HG03045 (cell line): ENCODE results near the gene STK38.
"Not testable (repeated sequence)": the region's sequence is repeated elsewhere in the genome, so short reads cannot be mapped to it uniquely, and the experiment has no call there.

ENCODE experiments used
- ATAC-seq: cut with Tn5 transposase; IDR thresholded peaks from one replicate; pipeline ENCODE4 v1.9.1; 2021; ENCODE audit warnings: mild to moderate bottlenecking, moderate library complexity; ENCODE audit not compliant: unreplicated experiment

The STK38 gene

DNA sequence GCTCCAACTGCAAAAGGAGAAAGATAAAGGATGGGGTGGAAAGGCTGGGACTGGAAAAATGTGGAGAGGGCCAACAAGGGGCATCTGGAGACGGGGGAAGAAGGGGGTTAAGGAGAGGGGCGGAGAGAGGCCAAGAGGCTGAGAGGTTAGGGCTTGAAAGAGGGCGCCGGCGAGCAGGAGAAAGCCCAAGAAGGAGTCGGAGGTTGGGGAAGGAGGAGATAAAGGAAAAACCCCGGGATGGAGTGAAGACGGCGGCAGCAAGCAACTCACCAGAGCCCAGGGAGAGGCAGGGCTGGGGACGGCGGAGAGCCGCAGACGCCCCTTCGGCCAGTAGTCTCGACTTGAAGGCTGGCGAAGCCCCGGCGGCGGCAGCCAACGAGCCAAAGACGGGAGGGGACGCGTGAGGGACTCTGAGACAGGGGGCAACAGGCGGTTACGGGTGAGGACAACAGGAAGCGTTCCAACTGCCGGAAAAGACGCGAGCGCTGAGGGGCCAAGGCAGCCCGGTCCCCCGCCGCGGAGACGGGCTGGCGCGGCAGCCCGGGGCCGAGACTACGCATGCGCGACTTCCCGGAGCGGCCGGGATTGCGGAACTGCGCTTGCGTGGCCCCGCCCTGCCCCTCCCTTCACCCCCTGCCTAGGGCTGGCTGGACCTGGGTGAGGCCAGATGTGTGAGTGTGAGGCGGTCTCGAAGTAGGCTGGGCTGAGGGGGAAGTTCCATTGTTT is at the start of gene STK38:
STK38 (minus strand) TSS at position 560 of the 726 bp plus-strand sequence. CDS start 7,277 bp downstream, outside the sequence.
- peak; percentile 78 for ATAC-seq

DNA sequence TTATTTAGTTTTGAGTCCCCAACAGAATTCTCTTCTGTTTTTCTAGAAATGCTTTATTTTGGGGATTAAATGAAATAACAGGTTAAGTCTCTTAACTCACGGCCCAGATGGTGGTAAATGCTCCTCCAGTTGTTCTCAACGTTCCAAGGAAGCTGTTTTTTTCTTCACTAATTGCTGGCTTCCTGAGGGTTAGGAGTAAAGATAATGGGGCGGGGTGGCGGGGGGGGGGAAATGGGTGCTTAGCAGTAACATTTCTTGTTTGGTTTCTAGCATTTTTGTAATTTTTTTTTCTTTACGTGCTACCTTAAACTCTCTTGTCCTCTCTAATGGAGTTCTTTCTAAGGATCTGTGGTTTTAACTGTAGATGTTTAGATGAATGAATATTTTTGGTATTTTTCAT is 49.1 kb upstream of the STK38 start:
- ATAC-seq, result no peak

DNA sequence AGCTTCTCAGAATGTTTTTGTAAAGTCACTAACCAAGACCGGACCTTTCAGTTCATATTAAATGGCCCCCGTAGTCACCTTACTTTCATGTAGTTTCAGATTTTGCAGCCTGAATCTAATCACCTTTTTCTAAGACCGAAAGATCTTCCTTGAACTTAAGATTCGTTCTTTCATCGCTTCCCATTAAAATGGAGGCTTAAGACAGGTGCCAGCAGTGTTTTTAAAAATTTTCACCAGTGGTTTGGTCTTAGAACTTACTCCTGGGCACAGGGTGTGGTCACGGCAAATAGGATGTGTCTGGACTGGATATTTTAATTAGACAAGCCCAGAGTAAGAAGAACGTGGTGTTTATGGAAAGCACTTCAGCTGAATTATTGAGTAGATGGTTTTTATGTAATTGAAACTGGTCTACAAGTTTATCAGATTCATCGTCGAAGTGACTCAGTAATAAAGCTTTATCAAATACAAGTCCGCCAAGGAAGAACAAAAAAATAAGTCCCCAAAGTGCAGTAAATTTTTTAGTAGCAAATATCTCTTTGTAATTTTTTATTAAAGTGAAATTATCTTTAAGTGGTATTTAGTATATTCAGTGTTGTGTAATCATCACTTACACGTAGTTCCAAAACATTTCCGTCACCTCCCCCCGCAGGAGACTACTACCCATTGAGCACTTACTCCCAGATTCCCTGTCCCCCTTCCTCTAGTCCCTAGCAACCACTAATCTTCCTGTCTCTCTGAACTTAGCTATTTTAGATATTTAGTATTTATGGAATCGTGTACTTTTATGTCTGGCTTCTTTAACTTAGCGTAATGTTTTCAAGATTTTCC is 47.8 kb upstream of the STK38 start:
- no peak for ATAC-seq

DNA sequence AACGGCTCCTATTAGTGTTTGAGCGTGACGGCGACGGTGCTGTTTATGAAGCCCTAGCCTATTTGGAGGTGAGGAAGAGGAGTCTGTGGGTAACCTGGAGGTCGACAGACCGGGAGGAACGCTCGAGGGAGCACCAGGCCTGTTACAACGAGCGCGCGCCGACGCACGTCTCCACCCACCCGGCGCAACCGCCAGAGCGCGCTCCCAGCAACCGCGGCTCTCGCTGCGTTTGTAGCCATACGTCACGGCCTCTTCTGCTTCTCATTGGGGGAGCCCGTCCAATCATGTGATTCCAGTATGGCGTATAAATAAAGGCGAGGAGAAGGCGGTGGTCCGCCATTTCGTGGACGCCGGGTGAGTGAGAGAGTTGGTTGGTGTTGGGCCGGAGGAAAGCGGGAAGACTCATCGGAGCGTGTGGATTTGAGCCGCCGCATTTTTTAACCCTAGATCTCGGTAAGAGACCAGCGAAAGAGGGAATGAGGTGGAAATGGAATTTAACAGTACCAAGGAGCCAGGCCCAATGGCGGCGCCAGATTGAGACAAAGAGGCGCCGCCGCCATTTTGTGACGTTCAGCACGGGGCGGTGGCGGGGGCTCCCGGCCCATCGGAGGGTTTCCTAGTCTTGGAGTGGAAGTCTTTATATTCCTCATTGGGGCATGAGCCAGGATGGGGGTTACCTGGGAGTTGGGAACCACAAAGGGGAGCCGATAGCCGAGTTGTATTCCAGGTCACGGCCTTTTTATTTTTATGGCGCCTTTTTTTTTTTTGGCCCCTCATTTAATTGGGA is 46.9 kb upstream of the STK38 start, which contains the start of gene SRSF3:
SRSF3 (plus strand) TSS at position 334 of the 787 bp plus-strand sequence. CDS start 2,401 bp downstream, outside the sequence.
- peak; percentile 90 for ATAC-seq

DNA sequence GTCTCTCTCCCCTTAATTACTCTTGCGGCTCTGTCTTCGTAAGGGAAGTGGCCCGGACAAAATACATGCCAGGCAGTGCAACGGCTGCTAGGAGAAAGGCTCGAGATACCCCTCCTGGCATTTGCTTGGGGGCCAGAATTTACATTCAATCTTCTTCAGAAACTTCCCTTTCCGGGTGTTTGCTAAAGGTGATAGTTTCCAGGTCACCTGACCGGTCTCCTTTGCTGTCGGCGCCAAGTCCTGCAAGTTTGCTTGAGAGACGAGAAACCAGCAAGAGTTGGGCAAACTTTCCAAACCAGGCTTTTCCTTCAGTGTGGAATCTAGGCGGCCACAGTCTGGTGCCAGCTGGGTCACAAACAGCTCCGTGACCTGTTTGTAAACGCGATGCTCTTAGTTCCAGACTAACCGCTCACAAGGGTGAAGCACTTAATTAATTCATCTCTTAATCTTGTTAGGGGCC is 46.3 kb upstream of the STK38 start:
- ATAC-seq, result peak; percentile 19

DNA sequence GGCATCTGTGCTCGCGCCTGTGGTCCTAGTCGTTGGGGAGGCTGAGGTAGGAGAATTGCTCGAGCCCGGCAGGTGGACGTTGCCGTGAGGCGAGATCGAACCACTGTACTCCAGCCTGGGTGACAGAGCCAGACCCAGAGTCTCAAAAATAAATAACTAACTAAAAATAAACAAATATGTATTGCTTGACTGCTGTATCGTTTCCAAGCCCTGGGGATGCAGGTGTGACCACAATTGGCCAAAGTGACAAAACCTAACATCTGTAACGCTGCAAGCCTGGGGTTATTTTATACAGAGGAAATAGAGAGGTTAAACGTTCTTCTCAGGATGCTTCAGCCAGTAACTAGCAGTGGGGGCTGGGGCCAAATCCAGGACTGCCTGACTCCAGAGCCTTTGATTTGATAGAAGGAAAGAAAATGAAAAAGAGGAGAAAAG is 45.0 kb upstream of the STK38 start:
- ATAC-seq, result no peak

DNA sequence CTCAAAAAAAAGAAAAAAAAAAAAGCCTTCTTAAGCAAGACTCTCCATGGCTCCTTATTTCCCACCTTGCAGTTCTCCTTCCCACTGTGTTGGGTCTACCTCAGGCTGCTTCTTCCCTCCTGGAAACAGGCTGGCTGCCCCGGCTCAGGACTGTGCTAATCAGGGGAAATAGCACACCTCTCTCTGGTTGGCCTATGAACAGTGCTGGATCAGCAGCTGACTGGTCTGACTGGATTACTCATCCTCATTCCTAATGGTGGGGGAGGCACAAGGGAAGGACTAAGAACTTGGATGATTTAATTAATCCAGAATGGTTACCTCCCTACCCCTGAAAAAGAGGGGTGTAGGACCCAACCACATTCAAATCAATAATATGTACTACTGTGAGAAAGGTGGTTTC is 43.0 kb upstream of the STK38 start:
- ATAC-seq, result no peak

DNA sequence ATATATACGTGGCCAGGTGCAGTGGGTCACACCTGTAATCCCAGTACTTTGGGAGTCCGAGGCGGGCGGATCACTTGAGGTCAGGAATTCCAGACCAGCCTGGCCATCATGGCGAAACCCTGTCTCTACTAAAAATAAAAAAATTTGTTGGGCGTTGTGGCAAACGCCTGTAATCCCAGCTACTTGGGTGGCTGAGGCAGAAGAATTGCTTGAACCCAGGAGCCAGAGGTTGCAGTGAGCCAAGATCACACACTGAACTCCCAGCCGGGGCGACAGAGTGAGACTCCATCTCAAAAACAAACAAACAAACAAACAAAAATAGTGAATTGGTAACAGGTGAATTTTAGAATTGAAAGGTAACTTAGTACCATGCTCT is 41.7 kb upstream of the STK38 start:
- ATAC-seq, result not testable (repeated sequence)

DNA sequence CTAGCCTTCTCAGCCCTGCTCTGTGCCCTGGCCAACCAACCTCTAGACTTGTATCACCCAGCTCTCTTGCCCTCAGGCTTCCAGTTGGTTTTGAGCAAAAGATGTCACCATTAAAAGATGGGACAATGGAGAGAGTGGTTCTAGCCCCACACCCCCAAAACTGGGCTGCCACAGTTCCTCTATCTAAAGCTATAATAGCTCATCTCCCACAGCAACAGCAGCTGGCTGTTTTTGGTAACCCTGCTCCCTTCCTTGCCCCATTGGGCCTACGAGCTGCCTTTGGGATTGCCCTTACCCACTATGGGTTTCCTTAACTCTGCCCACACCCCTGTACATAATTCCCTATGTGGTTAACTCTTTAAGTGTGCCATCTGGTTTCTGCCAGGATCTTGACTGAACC is 39.3 kb upstream of the STK38 start:
- ATAC-seq, result no peak

DNA sequence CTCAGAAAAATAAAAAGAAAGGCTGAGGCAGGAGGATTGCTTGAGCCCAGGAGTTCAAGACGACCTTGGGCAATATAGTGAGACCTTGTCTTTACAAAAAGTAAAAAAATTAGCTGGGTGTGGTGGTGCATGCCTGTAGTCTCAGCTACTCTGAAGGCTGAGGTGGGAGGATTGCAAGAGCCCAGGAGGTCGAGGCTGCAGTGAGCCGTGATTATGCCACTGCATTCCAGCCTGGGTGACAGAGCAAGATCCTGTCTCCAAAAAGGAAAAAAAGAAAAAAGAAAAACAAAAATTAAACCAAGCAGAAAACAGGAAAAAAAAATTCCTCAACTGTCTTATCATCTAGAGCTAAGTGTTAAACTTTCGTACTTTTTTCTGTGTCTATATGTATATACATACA is 34.4 kb upstream of the STK38 start:
- ATAC-seq, result no peak

DNA sequence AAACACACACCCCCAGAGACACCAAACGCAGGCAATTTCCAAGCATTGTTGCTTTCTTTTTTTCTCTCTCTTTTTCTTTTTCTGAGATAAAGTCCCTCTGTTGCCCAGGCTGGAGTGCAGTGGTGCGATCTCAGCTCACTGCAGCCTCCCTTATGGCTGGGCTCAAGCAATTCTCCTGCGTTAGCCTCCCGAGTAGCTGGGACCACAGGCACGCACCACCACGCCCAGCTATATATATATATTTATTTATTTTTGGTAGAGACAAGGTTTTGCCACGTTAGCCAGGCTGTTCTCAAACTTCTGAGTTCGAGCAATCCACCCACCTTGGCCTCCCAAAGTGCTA is 32.9 kb upstream of the STK38 start:
- ATAC-seq, result no peak

DNA sequence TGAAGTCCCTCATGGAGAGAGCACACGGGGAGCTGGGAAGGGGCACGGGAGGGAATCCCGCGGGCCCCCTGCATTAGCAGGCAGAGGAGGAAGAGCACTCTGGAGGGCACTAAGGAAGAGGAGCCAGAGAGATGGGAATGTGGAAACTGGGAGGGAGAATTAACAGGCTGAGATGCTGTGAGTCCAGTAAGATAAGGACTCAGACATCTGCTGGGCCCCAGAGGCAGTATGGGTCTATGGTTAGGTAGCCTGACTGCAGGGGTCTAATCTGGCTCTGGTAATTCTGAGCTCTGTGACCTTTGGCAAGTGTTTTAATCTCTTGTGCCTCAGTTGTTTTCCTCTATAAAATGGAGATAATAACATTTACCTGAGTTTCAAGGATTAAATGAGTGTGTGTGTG is 31.2 kb upstream of the STK38 start:
- no peak for ATAC-seq

DNA sequence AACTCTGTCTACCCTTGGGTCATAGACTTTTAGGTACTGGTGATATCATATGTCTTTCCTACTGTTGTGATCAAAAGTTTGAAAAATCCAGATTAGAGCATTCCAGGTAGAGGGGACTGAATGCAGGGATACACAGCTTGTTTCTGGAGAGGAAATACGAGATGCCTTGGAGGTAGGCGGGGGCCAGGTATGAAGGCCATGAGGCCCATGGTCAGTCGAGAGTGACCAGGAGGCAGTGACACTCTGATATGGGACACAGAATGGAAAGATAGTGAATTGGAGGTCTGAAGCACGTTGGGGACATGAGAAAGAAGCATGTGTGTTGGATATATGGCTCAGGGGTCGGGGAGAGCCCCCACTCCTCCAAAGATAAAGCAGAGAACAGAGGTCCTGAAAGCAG is 30.8 kb upstream of the STK38 start:
- ATAC-seq, result no peak

DNA sequence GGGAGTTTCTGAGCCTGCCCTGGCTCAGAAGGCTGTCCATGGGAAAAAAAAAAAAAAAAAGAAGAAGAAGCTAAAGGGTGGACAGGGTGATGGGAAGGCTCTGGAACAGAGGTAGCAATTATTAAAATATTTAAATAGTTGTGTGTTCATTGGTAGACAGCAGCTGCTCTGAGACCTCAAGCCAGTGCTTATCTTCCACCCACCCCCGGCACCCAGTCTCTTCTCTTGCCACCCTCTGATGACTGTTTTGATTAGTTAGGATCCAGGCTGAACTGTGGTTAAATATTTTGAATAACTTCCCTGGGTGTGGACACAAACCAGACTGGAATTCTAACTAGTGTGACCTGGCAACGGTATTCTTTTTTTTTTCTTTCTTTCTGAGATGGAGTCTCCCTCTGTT is 30.0 kb upstream of the STK38 start:
- ATAC-seq, result no peak

DNA sequence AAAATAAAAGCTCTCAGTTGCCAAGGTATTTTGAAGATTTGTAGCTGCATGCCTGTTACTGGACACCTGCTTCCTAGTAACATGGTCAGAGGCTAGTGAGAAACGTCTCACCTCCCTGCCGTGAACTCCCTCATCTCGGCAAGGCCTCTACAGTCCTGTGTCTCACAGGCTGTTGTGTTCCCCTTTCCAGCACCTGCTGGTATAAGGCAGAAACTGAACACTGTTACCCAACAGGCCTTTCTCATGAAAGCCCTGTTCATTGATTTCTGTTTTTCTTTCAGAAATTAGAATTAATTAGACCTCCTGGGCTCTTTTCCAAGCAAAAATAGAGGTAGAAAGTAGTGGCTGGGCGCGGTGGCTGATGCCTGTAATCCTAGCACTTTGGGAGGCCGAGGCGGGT is 29.3 kb upstream of the STK38 start:
- ATAC-seq, result no peak

DNA sequence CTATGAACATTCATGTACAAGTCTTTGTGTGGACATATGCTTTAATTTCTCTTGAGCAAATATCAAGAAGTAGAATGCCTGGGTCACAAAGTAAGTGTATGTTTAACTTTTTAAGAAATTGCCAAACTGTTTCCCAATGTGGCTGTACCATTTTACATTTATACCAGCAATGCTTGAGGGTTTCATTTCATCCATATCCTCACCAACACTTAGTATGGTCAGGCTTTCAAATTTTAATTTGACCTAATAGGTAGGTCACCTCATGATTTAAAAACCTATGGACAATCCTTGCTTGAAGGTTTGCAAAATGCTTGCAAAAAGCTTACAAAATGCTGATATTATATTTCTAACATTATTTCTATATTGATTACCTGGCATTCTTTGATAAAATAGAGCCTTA is 27.4 kb upstream of the STK38 start:
- ATAC-seq, result no peak

DNA sequence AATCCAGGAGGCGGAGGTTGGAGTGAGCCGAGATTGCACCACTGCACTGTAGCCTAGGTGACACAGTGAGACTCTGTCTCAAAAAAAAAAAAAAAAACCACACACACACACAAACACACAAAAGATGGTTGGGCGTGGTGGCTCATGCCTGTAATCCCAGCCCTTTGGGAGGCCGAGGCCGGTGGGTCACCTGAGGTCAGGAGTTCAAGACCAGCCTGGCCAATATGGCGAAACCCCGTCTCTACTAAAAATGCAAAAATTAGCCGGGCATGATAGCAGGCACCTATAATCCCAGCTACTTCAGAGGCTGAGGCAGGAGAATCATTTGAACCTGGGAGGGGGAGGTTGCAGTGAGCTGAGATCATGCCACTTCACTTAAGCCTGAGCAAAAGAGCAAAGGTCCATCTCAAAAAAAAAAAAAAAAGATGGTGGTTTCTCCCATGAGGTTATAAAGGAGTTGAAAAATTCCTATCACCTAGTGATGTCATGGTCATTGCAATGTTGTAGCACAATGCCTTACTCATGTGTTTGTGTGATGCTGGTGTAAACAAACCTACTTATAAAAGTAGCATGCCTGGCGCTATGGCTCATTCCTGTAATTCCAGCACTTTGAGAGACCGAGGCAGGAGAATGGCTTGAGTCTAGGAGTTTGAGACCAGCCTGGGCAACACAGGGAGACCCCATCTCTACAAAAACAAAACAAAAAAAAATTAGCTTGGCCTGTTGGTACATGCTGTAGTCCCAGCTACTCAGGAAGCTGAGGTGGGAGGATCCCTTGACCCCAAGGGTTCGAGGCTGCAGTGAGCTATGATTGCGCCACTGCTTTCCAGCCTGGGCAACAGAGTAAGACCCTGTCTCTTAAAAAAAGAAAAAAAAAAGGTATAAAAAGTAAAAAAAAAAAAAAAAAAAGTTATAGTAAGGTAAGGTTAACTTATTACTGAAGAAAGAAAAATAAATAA is 25.4 kb upstream of the STK38 start:
- ATAC-seq, result not testable (repeated sequence)

DNA sequence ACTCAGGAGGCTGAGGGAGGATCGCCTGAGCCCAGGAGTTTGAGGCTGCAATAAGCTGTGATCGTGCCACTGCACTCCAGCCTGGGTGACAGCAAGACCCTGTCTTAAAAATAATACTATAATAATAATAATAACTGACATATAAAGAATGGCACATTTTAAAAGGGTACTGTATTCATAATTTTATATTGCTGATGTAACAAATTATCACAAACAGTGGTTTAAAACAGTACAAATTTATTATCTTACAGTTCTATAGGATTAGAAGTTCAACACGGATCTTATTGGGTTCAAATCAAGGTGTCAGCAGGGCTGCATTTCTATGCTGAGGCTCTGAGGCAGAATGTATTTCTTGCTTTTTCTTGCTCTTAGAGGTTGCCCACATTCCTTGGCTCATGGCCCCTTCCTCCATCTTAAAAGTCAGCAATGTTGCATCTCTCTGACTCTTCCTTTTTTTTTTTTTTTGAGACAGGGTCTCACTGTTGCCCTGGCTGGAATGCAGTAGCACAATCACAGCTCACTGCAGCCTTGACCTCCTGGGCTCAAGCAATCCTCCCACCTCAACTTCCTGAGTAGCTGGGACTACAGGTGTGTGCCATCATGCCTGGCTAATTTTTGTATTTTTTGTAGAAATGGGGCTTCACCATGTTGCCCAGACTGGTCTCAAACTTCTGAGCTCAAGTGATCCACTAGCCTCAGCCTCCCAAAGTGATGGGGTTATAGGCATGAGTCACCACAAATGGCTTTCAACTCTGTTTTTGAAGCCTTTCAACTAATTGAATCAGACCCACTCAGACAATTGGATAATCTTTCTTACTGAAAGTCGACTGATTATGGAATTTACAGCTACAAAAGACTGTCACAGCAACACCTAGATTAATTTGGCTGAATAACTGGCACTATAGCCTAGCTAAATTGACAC is 24.1 kb upstream of the STK38 start:
- ATAC-seq, result no peak

DNA sequence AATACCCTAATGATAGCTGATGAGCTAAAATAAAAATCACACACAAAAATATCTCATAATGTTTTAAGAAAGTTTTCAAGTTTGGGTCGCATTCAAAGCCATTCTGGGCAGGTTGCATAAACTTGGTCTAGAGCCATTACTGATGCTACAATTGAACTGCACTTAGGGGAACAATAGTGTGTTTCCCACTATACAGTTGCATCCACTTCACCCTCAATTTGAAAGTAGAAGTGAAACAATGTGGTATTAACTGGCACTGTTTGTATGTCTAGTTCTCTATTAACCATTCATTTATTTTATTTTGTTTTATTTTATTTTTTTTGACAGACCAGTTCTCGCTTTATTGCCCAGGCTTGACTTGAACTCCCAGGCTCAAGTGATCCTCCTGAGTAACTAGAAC is 23.0 kb upstream of the STK38 start:
- ATAC-seq, result no peak
